NT2/D1 (cell line): Measurements from ENCODE around the gene TRRAP.

ENCODE experiments used
- SUZ12 ChIP-seq: IDR thresholded peaks from 2 replicates; pipeline ENCODE4 v1.6.1; 2011; ENCODE audit not compliant: insufficient read length, insufficient read depth; ENCODE audit errors: extremely low read depth
- YY1 ChIP-seq: IDR thresholded peaks from 2 replicates; pipeline ENCODE4 v1.6.1; 2011; ENCODE audit not compliant: insufficient read length, insufficient read depth
- ZNF274 ChIP-seq: IDR thresholded peaks from 2 replicates; pipeline ENCODE4 v1.6.1; 2011; ENCODE audit warnings: mild to moderate bottlenecking, low read depth, low read length

DNA sequence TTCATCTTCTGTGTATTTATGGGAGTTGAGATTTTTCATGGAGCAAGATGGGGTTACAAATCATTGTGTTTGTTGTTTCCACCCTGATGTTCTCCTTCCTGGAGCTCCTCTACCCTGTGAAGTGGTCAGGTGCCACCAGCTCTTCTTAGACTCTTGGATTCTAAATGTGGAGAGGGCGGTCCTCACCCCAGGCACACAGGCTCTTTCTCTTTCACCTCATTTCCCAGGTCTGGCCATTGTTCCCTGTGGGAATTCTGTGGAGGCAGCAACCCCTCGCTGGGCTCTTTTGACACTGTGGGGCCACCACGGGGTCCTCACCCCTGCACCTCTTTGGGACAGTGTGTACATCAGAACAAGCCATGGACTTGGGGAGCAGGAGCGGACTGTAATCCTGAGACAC is 95.9 kb downstream of the TRRAP start:
- TF ChIP-seq YY1, result no peak
- TF ChIP-seq SUZ12, result no peak
- TF ChIP-seq ZNF274, result no peak
